ENCODE results near the gene B4GALT5. TPM values are rescaled to one million over a fixed set of nuclear protein-coding genes. Genes with fewer than 3 reads are reported as not detected.

Gene B4GALT5
- total RNA-seq, 1 experiment from 2014 or later, result 92.5 TPM

DNA sequence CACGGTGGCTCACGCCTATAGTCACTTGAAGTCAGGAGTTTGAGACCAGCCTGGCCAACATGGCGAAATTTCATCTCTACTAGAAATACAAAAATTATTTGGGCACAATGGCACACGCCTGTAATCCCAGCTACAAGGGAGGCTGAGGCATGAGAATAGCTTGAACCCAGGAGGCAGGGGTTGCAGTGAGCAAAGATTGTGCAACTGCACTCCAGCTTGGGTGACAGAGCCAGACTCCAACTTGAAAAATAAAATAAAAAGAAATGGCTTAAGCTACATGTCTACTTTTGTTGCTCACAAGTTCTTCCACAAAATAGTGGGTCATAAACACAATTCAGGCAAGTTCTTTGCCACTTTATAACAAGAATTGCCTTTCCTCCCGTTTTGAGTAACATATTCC is 27.1 kb upstream of the B4GALT5 start:
- Histone ChIP-seq H3K9me3 (ENCODE audit: control insufficient read depth in 1 of 2, insufficient read depth in 1 of 2, low read depth in 1 of 2, low read length in 2 of 2) (no peaks in the 10 kb centered on the region), H3K9me2 (ENCODE audit: insufficient read depth) (no peaks in the 10 kb centered on the region), H2AFZ (ENCODE audit: low read depth, low read length, poor library complexity, severe bottlenecking) (no peak overlapping the region), H4K20me1 (ENCODE audit: insufficient read depth) (no peaks in the 10 kb centered on the region), H3K36me3 (ENCODE audit: control insufficient read depth in 1 of 2, insufficient read depth in 2 of 2, low read length in 2 of 2) (no peaks in the 10 kb centered on the region), H3K79me2 (ENCODE audit: insufficient read depth, low read length) (no peaks in the 10 kb centered on the region), H3K4me3 (replicated peaks in 1 of 2; ENCODE audit: low read depth in 1 of 2, low read length in 2 of 2) (no peak overlapping the region), H3K27ac (ENCODE audit: low read depth, low read length) (no peak overlapping the region), H3K4me1 (ENCODE audit: control insufficient read depth in 1 of 2, insufficient read depth in 2 of 2, low read length in 2 of 2) (no peaks in the 10 kb centered on the region), H3K27me3 (ENCODE audit: insufficient read depth, low read length) (no peaks in the 10 kb centered on the region), H3K4me2 (ENCODE audit: low read length) (no peak overlapping the region), H3K9ac (ENCODE audit: low read length) (no peak overlapping the region)
- intact Hi-C loops (cut with micrococcal nuclease), result no loop called here
- ChIA-PET RAD21 (ENCODE audit: low non-redundant PET in 1 of 2, low total read pairs in 2 of 2, uncharacterized antibody in 2 of 2, unreplicated experiment in 2 of 2) (no interaction called here), POLR2A (no interaction called here), CTCF (no interaction called here)
- DNase-seq (ENCODE audit: low read depth, low spot score), result no peak
- no peak for TF ChIP-seq CBX3 (IDR thresholded peaks at IDR 0.05; ENCODE audit: low read depth)
- TF ChIP-seq ELF1 (IDR thresholded peaks at IDR 0.05; ENCODE audit: borderline replicate concordance, low read depth), result no peak
- no peak for TF ChIP-seq REST (IDR thresholded peaks at IDR 0.05; ENCODE audit: low read depth)
- TF ChIP-seq CTCF (IDR thresholded peaks at IDR 0.05 in 2 of 3, conservative IDR thresholded peaks at IDR 0.05 in 1 of 3; ENCODE audit: borderline replicate concordance in 1 of 3, insufficient read depth in 1 of 3, low read depth in 2 of 3, low read length in 2 of 3), result no peak
- TF ChIP-seq MAX (IDR thresholded peaks at IDR 0.05), result no peak
- no peak for TF ChIP-seq RAD21 (IDR thresholded peaks at IDR 0.05; ENCODE audit: low read depth)
- TF ChIP-seq SP1 (IDR thresholded peaks at IDR 0.05; ENCODE audit: low read depth), result no peak
- no peak for TF ChIP-seq TCF7L2 (IDR thresholded peaks at IDR 0.05; ENCODE audit: borderline replicate concordance, extremely low read depth, insufficient read depth, insufficient read length)
- no peak for TF ChIP-seq ZFX (IDR thresholded peaks at IDR 0.05)
- no peak for TF ChIP-seq FOSL1 (IDR thresholded peaks at IDR 0.05; ENCODE audit: low read depth)
- no TSS peak for BruUV-seq (replicated peaks)
- ATAC-seq, result no peak
